ENCODE results near the gene TRMT2A. TPM values are rescaled to one million over a fixed set of nuclear protein-coding genes. Genes with fewer than 3 reads are reported as not detected.

Gene TRMT2A
- total RNA-seq, 1 donor from 2014 or later: 45.8 TPM

DNA sequence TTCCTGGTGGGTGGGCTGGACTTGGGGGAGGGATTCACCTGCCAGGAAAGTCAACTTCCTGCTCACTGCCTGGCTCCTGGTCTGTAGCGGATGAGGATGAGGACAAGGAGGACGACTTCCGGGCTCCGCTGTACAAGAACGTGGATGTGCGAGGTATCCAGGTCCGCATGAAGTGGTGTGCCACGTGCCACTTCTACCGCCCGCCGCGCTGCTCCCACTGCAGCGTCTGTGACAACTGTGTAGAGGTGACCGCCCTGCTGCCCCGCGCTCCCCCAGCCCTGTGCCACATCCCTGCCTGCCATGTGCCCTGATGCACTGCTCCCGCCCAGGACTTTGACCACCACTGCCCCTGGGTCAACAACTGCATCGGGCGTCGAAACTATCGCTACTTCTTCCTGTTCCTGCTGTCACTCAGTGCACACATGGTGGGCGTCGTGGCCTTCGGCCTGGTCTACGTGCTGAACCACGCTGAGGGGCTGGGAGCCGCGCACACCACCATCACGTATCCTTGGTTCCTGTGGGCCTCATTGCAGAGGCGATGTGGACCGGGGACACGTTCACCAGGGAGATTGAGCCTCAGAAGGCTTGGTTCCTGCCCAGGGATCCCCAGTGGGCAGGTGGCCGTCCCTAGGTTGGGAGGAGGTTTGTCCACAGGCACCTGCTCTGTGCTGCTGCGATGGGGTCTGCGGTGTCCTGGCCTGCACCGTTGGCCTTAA lies 22.5 kb upstream of the TRMT2A start:
- no peaks in the 10 kb centered on the region for H3K27me3 Mint-ChIP-seq (ENCODE audit: low read depth)
- TF ChIP-seq, protein P1, sequence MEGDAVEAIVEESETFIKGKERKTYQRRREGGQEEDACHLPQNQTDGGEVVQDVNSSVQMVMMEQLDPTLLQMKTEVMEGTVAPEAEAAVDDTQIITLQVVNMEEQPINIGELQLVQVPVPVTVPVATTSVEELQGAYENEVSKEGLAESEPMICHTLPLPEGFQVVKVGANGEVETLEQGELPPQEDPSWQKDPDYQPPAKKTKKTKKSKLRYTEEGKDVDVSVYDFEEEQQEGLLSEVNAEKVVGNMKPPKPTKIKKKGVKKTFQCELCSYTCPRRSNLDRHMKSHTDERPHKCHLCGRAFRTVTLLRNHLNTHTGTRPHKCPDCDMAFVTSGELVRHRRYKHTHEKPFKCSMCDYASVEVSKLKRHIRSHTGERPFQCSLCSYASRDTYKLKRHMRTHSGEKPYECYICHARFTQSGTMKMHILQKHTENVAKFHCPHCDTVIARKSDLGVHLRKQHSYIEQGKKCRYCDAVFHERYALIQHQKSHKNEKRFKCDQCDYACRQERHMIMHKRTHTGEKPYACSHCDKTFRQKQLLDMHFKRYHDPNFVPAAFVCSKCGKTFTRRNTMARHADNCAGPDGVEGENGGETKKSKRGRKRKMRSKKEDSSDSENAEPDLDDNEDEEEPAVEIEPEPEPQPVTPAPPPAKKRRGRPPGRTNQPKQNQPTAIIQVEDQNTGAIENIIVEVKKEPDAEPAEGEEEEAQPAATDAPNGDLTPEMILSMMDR (IDR thresholded peaks at IDR 0.05): no peak
- peaks cover 45% of the 10 kb centered on the region for H3K4me1 Mint-ChIP-seq (ENCODE audit: low read depth)
- no peaks in the 10 kb centered on the region for H3K9me3 Mint-ChIP-seq (ENCODE audit: low read depth)
- no peak for DNase-seq (ENCODE audit: low spot score)
- H3K27ac Mint-ChIP-seq (ENCODE audit: unreplicated experiment): no peak overlapping the region
- H3K4me3 Mint-ChIP-seq (ENCODE audit: unreplicated experiment): no peak overlapping the region
- H3K36me3 Mint-ChIP-seq (ENCODE audit: low read depth): peaks cover 1% of the 10 kb centered on the region

DNA sequence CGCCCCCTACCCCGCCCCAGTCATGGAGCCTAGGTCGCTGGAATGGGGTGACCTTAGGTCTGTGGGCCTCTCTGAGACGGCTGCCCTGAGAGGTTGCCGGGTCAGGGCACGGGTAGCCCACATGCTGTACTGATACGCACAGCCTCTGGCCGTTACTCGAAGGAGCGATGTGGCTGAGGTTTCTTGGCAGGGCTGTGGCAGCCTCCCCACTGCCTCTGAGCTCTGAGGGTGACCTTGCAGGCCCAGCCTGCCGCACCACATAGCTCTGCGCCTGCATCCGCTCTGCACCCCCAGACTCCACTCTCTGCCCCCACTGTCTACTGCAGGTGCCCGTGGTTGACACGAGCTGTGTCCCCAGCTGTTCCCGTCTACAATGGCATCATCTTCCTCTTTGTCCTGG lies 21.8 kb upstream of the TRMT2A start:
- Mint-ChIP-seq H3K27ac (ENCODE audit: unreplicated experiment) (no peak overlapping the region), H3K9me3 (ENCODE audit: low read depth) (no peaks in the 10 kb centered on the region), H3K27me3 (ENCODE audit: low read depth) (no peaks in the 10 kb centered on the region), H3K36me3 (ENCODE audit: low read depth) (peaks cover 1% of the 10 kb centered on the region), H3K4me3 (ENCODE audit: unreplicated experiment) (no peak overlapping the region), H3K4me1 (ENCODE audit: low read depth) (peaks cover 51% of the 10 kb centered on the region)
- no peak for DNase-seq (ENCODE audit: low spot score)
- TF ChIP-seq, protein P1 (IDR thresholded peaks at IDR 0.05): no peak

DNA sequence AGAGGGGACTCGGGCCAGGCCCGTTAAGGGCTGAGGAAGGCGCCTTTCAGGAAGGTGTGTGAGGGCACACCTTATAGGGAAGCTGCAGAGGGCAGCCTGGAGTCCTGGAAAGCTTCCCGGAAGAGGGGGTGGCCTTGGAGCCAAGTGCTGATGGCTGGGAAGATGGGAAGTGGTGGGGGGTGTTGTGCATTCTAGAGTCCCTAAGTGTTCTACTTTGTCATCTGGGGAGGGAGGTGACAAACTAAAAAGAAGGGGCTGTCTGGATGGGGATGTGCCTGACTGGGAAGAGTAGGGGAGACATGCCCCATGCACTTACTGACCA lies 21.4 kb upstream of the TRMT2A start:
- H3K9me3 Mint-ChIP-seq (ENCODE audit: low read depth): no peaks in the 10 kb centered on the region

DNA sequence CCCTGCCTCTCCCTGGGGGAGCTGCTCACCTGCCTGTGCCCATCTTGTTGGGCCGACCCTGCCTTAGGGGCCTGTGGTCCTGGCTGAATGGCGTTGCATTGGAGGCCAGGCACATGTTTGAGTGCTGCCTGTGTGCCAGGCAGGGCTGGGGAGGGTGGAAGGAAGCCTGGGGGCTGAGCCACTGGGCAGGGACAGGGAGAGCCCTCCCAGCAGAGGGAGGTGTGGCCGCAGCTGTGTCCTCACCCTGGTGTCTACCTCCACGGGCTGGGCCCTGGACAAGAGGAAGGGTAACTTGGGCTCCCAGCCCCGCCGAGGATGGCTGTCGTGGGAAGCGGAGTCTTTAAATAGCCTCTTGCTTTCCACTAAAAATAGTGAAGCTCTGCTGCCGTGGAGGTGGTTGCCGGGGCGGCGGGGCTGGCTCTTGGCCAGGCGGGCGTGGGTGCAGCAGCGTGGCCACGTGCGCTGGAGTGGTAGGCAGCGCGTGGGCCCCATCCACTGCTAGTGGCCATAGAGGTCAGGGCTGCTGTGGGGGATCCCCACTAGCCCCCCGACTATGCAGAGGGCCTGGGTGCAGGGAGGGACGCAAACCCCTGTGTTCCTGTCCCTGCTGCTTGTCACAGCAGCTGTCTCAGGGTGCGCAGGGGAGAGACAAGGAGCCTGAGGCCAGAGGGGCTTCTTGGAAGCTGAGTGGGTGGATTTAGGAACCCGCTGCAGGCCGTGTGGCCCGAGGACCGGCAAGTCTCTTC lies 20.8 kb upstream of the TRMT2A start:
- DNase-seq (ENCODE audit: low spot score): no peak
- TF ChIP-seq, protein P1 (IDR thresholded peaks at IDR 0.05): no peak
- Mint-ChIP-seq H3K36me3 (ENCODE audit: low read depth) (peaks cover 1% of the 10 kb centered on the region), H3K27ac (ENCODE audit: unreplicated experiment) (peak overlapping the region; percentile 63), H3K4me3 (ENCODE audit: unreplicated experiment) (no peak overlapping the region), H3K27me3 (ENCODE audit: low read depth) (no peaks in the 10 kb centered on the region), H3K9me3 (ENCODE audit: low read depth) (no peaks in the 10 kb centered on the region), H3K4me1 (ENCODE audit: low read depth) (peaks cover 61% of the 10 kb centered on the region)

More for the DNA sequence above, 21.4 kb upstream of the TRMT2A start:
- Mint-ChIP-seq H3K36me3 (ENCODE audit: low read depth) (peaks cover 1% of the 10 kb centered on the region), H3K27ac (ENCODE audit: unreplicated experiment) (peak overlapping the region; percentile 63), H3K4me1 (ENCODE audit: low read depth) (peaks cover 56% of the 10 kb centered on the region), H3K4me3 (ENCODE audit: unreplicated experiment) (no peak overlapping the region), H3K27me3 (ENCODE audit: low read depth) (no peaks in the 10 kb centered on the region)
- DNase-seq (ENCODE audit: low spot score): no peak
- TF ChIP-seq, protein P1 (IDR thresholded peaks at IDR 0.05): no peak

DNA sequence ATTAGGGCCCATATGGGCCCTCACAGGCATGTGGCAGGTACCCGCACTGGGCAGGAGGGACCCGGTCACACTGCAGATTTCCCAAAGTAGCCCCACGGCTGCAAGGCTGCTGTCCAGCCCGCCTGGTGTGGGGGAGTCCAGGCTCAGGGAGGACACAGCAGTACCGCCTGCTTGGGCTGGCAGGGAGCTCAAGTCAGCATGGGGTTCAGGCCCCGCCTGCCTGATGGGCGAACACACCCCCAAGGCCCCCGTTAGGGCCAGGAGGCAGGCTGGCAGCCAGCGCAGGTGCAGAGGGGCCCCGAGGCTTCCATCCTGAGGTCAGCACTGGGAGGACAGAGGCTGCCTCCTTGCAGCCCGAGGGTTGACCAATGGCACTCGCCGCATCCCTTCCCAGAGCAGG lies 20.1 kb upstream of the TRMT2A start:
- H3K9me3 Mint-ChIP-seq (ENCODE audit: low read depth): no peaks in the 10 kb centered on the region
- no peaks in the 10 kb centered on the region for H3K27me3 Mint-ChIP-seq (ENCODE audit: low read depth)
- peaks cover 1% of the 10 kb centered on the region for H3K36me3 Mint-ChIP-seq (ENCODE audit: low read depth)
- H3K4me1 Mint-ChIP-seq (ENCODE audit: low read depth): peaks cover 63% of the 10 kb centered on the region
- TF ChIP-seq, protein P1 (IDR thresholded peaks at IDR 0.05): no peak
- no peak overlapping the region for H3K27ac Mint-ChIP-seq (ENCODE audit: unreplicated experiment)
- no peak for DNase-seq (ENCODE audit: low spot score)
- H3K4me3 Mint-ChIP-seq (ENCODE audit: unreplicated experiment): no peak overlapping the region

Data from chondrocyte (in vitro differentiated cells).